ENCODE data around the gene ERICH4.
"Not testable (repeated sequence)": the region's sequence is repeated elsewhere in the genome, so short reads cannot be mapped to it uniquely, and the experiment has no call there.

The ERICH4 gene

GRCh38 chr19:41399525-41399924 is 43.4 kb upstream of the ERICH4 start:
- no peak for TF ChIP-seq CTCF (conservative IDR thresholded peaks at IDR 0.05; ENCODE audit: low read depth, low read length)
- DNase-seq (ENCODE audit: low read depth), result no peak
- no peak overlapping the region for H3K4me3 ChIP-seq (ENCODE audit: low read length)

- no peak for DNase-seq (ENCODE audit: low read depth)
- TF ChIP-seq CTCF (conservative IDR thresholded peaks at IDR 0.05; ENCODE audit: low read depth, low read length), result no peak
- no peak overlapping the region for H3K4me3 ChIP-seq (ENCODE audit: low read length)
Measured at GRCh38 chr19:41401483-41401882, 41.5 kb upstream of the ERICH4 start.

- DNase-seq (ENCODE audit: low read depth), result no peak
- no peak for TF ChIP-seq CTCF (conservative IDR thresholded peaks at IDR 0.05; ENCODE audit: low read depth, low read length)
- no peak overlapping the region for H3K4me3 ChIP-seq (ENCODE audit: low read length)
Measured at GRCh38 chr19:41402010-41402409, 40.9 kb upstream of the ERICH4 start.

- DNase-seq (ENCODE audit: low read depth), result no peak
- no peak overlapping the region for H3K4me3 ChIP-seq (ENCODE audit: low read length)
- TF ChIP-seq CTCF (conservative IDR thresholded peaks at IDR 0.05; ENCODE audit: low read depth, low read length), result no peak
Measured at GRCh38 chr19:41403181-41403970, 39.6 kb upstream of the ERICH4 start.

- no peak overlapping the region for H3K4me3 ChIP-seq (ENCODE audit: low read length)
- no peak for TF ChIP-seq CTCF (conservative IDR thresholded peaks at IDR 0.05; ENCODE audit: low read depth, low read length)
- DNase-seq (ENCODE audit: low read depth), result no peak
Measured at GRCh38 chr19:41405776-41406175, 37.2 kb upstream of the ERICH4 start.

GRCh38 chr19:41407271-41407670 is 35.7 kb upstream of the ERICH4 start:
- H3K4me3 ChIP-seq (ENCODE audit: low read length), result no peak overlapping the region
- no peak for TF ChIP-seq CTCF (conservative IDR thresholded peaks at IDR 0.05; ENCODE audit: low read depth, low read length)
- DNase-seq (ENCODE audit: low read depth), result no peak

- H3K4me3 ChIP-seq (ENCODE audit: low read length), result no peak overlapping the region
- no peak for DNase-seq (ENCODE audit: low read depth)
- no peak for TF ChIP-seq CTCF (conservative IDR thresholded peaks at IDR 0.05; ENCODE audit: low read depth, low read length)
Measured at GRCh38 chr19:41408256-41408655, 34.7 kb upstream of the ERICH4 start.

- DNase-seq (ENCODE audit: low read depth); H3K4me3 ChIP-seq (ENCODE audit: low read length): not testable (repeated sequence)
Measured at GRCh38 chr19:41408846-41409245, 34.1 kb upstream of the ERICH4 start.

Measured in retinal pigment epithelial cell (primary cell).